GM18502 (cell line): Measurements from ENCODE around the gene LRFN2.

Experiments used
- ATAC-seq: cut with Tn5 transposase; IDR thresholded peaks from one replicate; pipeline ENCODE4 v1.9.1; 2021; ENCODE audit warnings: mild to moderate bottlenecking; ENCODE audit not compliant: unreplicated experiment, poor library complexity

The LRFN2 gene

DNA sequence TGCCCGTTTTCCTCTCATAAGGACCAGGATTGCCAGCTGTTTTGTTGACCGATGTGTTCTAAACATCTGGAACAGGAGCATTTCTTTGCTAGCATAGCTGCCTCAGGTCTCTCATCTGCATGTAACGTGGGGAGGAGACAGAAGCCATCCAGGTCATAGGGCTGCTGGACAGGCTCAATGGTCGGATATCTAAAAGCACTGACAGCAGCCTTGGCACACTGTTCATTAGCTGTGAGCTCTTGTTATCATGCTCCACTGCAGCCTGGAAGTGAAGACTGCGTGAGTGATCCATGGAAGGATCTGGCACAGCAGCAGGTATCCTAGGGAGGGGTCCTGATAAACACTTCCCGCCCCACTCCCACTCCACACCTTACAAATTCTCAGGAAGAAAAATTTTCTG, 175.3 kb downstream of the LRFN2 start:
- no peak for ATAC-seq

DNA sequence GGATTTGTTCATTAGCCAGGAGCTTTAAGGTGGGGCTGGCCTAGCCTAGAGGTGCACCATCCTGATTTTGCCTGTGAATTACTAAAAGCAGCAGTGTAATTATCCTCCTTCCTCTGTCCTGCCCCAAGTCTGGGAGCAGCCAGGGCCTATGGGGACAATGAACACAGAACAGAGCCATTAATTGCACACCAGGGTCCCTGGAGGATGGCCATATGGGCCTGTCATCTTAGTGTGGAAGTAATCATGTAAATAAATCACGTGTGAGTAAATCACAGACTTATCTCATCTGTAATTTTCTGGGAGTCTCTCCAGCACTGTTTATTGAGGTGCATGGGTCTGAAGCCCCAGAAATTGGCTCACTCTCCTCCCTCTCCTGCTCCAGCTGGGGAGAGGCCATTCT, 176.3 kb downstream of the LRFN2 start:
- no peak for ATAC-seq

DNA sequence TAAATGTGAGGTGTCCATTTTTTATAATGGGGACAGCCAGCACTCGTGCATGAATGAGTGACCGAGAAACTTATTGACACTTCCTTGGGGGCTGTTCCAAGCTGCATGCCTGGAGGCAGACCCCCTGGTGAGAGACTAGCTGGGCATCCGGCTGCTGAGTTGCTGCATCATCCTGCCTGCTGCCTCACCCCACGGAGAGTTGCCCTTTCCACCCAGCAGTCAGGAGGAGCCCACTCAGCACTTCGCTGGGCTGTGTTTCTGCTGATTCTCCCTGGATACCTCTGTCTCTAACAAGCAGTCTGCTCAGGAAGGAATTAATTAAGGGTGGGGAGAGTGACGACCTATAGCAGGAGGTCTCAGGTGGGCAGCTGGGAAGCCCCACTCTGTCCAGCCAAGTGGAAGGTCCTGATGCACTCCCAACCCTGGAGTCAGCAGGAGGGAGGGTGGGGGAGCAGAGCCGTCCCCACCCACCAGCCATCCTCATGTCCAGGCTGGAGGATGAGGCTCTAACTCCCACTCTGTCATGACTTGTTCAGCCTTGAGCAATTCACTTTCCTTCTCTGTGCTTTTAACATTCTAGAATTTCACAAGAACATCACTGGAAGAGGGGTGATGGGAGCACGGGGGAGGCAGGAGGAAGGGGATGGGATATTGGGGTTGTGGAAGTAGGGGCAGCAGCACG, 177.3 kb downstream of the LRFN2 start:
- no peak for ATAC-seq

DNA sequence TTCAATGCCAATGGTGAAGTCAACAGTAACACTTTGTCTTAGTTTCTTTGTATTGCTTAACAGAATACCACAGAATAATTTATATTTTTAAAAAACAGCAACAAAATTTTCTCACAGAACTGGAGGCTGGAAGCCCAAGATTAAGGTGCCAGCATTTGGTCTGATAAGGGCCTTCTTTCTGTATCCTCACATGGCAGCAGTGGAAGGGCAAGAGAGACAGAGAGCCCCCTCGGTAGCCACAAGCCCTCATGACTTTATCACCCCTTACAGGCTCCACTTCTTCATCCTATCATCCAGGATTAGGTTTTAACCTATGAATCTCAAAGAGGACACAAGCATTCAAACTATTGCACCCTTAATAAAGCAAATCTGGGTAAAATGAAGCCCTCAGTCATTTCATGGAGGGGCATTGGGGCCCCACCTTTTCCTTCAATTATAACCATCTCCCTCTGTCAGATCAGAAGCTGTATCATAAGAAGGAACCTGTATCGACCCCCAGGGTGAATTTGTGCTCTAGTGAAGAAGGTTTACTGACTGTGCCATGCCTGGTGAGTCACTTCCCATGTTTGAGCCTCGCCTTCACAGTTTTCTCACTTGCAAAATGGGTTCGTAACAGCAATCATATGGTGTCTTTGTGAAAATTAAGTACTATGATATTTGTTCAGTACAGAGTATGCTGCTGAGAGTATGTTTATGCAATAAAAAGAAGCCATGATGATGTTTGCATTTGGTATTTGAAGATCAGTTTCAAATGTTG, 178.2 kb downstream of the LRFN2 start:
- ATAC-seq: no peak

DNA sequence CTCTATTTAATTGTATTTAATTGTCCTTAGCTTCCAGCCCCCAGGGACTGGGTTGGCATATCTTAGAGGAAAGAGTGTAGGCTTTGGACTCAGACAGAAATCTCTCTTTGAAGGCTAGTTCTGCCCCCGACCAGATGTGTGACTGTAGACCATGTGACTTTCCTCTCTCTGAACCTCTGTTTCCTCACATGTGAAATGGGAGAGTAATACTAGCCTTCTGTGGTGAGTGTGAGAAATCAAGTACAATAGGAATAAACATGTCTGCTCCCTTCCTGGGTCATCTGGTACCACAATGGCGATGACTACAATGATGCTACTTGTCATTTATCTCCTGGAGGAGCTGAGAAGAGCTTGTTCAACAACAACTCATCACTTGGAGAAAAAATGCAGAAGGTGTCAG, 179.9 kb downstream of the LRFN2 start:
- no peak for ATAC-seq

DNA sequence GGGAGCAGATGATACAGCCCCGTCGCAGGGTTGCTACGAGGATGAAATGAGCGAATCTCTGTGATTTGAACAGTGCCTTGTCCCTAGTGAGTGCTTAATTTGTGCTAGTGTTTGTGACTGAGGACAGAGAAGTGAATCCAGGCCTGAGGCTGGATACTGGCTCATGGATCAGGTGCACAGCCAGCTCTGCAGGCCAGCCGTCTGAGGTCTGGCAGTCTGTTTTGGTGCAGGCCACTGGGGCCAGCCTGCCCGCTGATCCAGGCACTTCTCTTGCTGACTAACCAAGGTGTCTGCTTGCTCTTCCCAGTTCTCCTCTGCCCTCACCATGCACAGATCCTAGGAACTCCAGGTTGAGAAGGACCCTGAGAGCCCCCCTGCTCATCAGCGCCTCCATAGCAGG, 181.0 kb downstream of the LRFN2 start:
- ATAC-seq: no peak

DNA sequence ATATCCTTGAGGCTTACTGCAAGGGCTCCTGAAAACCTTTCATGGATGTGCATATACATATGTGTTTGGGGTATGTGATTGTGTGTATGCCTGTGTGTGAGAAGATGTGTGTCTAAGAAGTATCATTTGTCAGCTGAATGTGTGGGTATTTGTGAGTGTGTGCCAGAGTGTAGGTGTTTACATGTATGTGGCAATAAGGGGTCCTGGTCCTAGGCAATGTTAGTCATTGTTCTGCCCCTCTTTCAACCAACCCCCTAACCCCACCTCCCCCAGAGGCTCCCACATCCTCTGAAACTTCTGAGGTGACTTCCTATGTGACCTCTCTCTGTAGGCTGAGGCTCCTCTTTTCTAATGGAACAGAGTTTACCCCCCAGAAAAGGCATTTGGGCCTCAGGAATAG, 186.4 kb downstream of the LRFN2 start:
- no peak for ATAC-seq

DNA sequence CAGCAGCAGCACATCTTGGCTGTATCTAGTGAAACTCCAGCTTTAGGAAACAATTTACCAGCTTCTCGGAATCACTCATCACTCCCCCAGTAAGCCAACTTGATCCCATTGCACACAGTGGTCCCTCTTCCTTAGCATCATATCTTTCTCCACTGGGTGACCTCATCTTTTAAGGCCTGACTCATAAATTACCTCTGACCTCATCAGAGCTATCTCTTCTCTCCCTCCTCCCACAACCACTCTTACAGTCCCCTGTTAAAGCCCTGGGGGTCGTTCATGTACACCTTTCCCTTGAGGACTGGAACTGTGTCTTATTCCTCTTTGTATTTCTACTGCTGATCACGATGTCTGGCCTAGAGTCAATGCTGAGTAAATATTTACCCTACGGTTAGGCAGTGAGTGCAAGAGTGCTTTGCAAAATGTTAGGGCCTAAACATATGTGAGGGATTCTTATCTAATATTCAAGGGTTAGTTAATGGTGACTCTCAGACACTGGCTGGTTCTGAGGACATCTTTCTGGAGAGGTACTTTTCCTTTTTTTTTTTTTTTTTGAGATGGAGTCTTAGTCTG, 187.2 kb downstream of the LRFN2 start:
- no peak for ATAC-seq

DNA sequence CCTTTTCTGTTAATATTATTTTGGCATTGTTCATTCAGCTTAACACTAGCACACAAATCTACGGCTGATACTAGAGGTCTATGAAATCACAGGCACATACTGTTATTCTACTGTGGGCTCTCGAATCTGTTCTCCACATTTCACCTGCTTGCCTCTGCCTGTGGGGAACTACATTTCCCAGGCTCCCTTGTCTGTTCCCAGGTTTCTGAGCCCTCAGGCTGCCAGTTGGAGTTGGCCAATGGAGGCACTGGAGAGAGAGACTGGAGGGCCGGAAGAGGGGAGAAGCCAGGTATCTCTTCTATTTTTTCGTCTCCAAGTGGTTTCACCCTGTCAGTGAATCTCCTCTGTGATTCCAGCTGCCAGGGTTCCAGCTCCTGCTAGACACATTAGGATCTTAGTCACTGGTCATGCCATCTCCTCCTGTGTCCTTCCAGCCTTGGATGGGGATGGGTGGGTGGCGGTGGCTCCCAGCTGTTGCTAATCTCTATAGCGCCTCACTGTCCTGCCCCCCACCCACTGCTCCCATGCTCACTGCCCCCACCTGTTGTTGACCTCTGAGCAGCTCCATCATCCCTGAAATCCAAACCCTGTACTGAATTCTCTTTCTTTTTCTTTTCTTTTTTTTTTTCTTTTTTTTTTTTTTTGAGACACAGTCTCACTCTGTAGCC, 188.2 kb downstream of the LRFN2 start:
- no peak for ATAC-seq

DNA sequence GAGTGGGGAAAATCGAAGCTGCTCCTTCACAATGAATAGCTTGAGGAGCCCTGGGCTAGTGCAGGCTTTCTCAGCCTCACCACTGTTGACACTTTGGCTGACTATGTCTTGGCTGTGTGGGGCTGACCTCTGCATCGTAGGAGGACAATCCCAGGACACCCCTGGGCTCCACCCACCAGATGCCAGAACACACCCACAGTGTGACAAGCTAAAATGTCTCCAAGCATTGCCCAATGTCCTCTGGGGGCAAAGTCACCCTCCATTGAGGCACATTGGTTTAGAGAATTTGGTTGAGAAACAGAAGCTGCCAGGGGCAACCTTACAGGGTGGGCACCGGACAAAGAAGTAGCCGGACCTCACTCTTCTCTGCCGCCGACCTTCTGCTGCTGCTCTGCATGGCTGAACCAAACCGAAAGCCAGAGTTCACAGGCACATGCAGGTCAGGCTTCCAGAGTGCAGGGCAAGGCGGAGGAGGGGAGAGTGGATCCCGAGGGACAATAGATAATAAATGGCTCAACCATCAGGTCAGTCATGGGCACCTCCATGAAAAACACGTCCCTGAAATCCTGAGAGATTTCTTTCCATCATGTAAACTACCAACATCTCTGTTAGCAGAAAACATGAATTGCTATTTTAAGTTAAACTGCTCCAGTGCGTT, 189.0 kb downstream of the LRFN2 start:
- no peak for ATAC-seq

DNA sequence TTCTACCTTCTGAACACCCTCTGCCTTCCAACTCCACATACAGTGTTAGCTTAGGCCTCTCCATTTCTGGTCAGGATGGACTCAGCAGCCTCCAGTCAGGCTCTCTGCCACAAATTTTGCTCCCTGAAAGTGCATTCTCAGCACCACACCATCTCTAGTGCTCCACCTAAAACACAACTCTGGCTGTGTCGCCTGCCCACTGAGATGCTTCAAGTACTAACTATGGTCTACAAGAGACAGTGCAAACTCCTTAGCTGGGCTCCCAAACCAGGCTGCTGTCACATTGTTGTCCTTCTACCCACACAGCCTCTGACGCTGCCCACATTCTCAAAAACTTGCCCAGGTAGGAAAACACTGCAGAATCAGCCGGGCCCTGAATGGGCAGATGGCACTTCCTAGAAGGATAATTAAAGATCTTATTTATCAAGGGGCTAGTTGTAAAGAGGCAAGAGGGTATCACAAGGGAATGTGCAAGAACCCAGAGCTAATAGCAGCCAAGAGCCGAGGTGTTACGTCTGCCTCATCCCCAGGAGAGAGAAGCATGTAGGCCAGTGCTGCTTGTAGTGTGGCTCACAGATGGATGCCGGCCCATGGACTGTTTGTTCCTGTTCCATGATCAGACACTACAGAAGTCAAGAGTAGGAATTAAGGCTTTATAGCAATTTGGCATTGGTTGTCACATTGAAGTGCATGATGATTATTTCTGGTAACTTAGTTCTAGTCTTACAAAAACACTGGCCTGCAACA, 189.7 kb downstream of the LRFN2 start:
- ATAC-seq: no peak

DNA sequence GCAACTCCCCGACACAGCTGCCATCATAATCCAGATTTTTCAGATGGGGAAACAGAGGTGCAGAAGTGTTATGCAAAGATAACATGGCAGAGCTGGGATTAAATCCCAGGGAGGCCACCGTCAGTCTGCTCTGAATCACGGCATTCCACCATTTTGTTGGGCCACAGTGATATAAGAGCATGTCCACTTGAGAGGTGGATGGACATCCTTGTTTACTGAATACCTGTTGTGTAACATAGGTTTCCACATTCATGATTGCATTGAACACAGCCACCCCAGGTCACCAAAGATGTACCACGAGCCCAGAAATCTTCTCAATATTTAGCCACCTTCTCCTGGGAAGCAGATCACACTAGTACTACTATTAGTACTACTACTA, 191.5 kb downstream of the LRFN2 start:
- no peak for ATAC-seq

DNA sequence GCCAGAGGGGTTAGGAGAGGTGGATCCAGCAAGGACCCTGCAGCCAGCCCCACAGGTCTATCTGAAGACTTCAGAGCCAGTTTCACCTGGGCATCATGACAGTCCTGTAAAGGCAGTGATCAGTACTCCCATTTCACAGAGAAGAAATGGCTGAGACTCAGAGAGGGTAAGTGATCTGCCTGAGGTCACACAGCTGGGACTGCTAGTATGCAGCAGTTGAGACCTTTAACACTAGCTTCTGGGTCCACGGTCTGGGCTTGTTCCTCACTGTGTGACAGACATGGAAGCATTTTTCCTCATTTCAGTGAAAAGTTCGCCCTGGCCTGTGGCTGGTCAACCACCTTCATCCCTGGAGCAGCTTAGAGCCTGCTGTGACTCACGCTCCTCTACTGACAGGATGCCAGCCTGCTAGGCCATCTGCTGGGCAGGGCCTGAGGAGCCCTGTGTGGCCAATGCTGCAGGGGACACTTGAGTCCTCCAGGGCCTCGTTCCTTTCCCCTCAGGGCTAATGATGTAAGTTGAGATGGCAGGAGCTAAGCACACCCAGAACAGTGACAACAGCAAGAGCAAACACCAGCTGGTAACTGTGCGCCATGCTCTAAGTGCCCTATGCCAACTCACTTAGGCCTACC, 192.0 kb downstream of the LRFN2 start:
- ATAC-seq: no peak

DNA sequence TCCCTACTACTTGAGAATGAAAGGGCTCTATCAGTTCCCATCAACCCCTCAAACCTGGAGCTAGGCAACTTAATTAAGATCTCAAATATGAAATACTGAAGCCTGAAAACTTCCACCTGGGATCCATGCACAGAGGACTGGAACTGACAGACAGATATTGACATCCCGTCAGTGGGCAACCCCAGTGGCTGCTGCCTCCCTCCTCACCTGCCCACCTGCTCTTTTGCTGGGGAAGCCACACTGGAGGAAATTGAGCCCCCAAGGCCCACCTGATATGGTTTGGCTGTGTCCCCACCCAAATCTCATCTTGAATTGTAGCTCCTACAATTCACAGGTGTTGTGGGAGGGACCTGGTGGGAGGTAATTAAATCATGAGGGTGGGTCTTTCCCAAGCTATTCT, 192.8 kb downstream of the LRFN2 start:
- no peak for ATAC-seq

DNA sequence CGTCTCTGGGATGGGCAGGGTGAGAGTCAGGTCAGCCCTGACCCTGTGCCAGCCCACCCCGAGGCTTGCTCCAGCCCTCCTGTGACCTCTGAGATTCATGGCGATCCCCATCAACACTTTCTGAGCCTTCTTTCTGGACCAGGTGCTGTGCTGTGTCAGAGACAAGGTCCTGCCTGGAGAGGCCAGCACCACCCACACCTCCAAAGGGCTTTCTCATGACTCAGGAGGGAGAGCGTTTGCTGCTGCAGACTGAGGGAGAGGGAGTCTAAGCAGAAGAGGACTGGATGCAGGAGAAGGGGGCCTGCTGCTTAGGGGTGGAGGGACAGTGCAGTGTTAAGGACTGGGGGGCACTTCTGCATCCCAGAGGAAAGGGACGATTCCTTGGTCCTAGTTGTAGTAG, 193.5 kb downstream of the LRFN2 start:
- ATAC-seq: no peak

DNA sequence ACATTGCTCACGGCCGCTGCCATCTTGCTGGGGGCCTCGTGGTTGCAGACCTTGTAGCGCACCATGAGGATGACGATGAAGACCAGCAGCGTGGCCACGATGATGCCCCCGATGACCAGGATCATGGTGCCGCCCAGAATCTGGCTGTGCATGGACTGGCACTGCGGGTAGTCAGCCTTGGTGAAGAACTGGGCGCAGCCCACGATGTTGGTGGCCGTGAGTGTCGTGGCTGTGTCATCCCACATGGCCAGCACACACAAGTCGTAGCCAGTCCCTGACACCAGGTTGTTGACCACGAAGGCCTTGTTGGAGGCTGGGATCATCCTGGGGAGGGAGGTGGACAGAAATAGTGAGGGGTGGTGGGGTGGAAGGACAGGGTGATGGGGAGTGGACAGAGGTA, 194.6 kb downstream of the LRFN2 start:
- no peak for ATAC-seq

DNA sequence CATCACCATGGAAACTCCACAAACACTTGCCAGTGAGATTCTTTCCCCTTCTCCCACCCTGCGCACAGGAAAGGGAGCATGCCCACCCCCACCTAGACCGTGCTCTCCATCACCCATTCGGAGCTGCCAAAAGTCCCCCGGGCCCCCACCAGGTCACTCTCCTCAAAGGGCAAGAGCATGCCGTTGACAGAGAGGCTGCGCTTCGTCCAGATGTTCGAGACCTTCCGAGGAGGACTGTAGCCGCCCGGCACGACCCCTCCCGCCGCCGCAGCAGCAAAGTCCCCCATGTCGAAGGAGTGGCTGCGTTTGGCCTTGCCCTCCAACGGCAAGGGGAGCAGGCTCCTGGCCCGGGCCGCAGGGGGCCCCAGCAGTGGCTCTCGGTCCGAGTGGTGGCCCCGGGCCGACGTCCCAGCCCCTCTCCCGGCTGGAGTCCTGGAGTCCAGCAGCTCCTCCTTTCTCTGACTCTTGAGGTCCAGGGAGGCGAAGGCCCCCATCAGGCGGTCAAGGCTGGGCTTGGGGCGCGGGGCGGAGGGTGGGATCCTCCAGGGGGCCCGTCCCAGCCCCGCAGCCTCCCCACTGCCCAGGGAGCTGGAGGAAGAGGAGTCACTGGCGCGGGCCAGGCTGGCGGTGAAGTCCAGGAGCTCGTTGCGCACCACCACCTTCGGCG, 195.2 kb downstream of the LRFN2 start:
- no peak for ATAC-seq

DNA sequence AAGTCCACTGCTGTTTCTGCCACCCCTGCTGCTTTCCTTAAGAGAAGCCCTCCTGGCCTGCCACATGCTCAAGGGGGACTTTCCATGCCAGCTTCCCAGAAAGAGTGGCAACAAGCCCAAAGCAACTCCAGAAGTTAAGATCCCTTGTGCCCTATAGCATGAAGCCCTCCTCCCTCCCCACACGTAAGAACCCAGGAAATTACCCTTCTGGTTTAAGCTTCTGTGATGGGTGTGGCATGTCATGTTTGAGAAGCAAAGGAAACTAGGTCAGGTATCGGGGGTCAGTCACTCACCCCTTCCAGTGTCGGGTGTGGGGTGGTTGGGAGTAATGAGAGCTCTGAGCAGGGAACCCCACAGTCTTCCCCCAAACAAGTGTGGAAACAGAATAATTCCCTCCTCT, 196.1 kb downstream of the LRFN2 start:
- ATAC-seq: no peak

DNA sequence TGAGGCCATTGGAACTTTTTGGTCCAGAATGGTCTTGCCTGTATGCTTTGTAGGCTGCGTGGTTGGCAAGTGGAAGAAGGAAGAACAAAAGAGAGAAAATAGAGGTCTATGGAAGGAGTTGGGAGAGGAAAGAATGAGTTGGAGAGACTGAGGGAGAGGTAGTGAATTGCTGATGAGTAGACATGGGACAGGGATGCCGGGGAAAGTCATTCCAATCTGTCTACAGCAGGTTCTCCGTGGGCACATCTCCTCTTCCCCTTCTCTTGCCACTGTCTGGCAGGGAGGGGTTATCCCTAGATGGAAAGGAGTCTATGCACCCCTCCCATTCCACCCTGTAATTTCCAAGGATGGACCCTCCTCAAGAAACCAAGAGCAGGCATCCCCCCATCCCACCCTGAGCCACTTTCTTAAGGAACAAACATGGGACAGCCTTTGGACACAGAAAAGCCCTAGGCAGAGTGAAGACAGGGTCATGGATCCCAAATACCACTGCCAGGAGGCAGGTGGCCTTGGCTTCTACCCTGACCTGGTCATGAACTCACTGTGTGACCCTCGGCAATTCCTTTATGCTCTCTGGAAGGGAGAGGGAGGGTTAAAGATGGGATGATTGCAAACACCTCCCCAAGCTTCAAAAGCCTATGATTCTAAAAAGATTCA, 196.9 kb downstream of the LRFN2 start:
- ATAC-seq: no peak
